Suprapubic skin (tissue), 3 donors: ENCODE results near the gene PNPLA4.

Experiments used
- CTCF ChIP-seq, 2 donors: fragments of 200-600 bp in 1 of 2; fragments of 450-650 bp in 1 of 2; sonication (generic) in 1 of 2; IDR thresholded peaks; one replicate each; pipeline ENCODE4 v1.5.1; 2016 to 2019; ENCODE audit warnings: antibody characterized with exemption in 2 of 2, mild to moderate bottlenecking in 1 of 2, moderate library complexity in 1 of 2
- EP300 ChIP-seq: sonication (generic); formaldehyde crosslinking; IDR thresholded peaks from one replicate; pipeline ENCODE4 v1.6.1; 2017; ENCODE audit warnings: antibody characterized with exemption
- POLR2A ChIP-seq, 2 donors: fragments of 450-650 bp; IDR thresholded peaks; one replicate each; pipeline ENCODE4 v1.6.1; 2017; ENCODE audit warnings: antibody characterized with exemption in 2 of 2, mild to moderate bottlenecking in 2 of 2, moderate library complexity in 2 of 2

GRCh38 chrX:7943600-7944245 lies 16.5 kb upstream of the PNPLA4 start:
- TF ChIP-seq CTCF (IDR thresholded peaks at IDR 0.05), result no peak
- TF ChIP-seq POLR2A (IDR thresholded peaks at IDR 0.05), result no peak
- no peak for TF ChIP-seq EP300
